Hematopoietic multipotent progenitor cell treated with erythropoietin and hydrocortisone succinate and interleukin-3 and kit ligand, for 17 days (in vitro differentiated cells): ENCODE data around the gene PRKCQ.
"Not testable (repeated sequence)": the region's sequence is repeated elsewhere in the genome, so short reads cannot be mapped to it uniquely, and the experiment has no call there.

ENCODE experiments used
- DNase-seq: peaks from one replicate; pipeline ENCODE4 v3.0.0-alpha.2; 2015; ENCODE audit warnings: low spot score

PRKCQ gene

DNA sequence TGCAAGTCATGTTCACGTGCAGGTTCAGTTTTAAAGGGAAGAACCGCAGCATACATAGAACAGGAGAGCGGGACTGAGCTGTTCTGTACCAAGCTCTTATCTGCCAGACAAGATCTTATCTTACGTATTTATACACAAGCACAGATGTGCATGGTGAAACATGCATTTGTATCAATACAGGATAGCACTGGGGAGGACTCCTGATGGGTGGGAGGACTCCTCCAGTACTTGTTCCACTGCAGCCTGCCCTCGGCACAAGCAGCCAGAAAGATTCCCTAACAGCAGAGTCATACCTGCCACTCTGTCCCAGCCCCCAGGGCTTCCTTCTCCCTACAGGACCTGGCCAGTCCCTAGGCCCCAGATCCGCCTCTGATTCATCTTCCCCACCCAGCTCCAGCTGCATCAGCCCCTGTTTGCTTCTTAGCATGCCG, 13.2 kb upstream of the PRKCQ start:
- no peak for DNase-seq

DNA sequence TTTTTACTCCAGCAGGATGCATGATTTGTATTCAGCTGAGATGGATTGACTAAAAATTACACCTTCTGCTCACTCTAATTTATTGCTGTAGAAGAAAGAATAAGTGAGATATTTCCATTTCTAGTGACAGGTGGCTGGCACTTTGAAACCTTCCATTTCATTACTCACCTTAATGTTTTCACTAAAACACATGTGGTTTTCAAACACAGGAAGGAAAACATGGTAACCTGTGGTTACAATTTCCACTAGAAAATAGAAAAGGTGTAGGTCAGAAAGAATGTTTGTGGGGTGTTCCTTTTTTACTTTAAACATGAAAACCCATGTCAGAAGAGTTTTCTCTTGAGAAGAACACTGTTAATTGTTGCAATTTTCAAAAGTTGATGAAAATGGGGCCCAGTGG, 12.0 kb upstream of the PRKCQ start:
- DNase-seq = no peak

DNA sequence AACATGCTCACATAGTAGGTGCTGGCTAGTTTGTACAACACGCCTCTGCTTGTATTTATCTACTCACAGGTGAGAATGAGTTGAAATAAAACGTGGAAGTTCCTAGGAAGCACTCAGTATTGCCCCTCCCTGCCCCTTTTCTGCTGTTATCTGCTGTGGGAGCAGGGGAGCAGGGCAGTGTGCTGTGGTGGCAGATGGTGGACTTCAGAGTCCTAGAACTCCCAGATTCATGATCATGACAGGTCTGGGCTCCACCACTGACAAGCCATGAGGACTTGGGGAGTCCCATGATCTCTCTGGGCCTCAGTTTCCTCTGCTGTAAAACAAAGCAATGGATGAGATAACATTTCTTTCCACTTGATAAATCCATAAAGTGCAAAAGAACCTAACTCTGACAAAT, 11.6 kb upstream of the PRKCQ start:
- no peak for DNase-seq

DNA sequence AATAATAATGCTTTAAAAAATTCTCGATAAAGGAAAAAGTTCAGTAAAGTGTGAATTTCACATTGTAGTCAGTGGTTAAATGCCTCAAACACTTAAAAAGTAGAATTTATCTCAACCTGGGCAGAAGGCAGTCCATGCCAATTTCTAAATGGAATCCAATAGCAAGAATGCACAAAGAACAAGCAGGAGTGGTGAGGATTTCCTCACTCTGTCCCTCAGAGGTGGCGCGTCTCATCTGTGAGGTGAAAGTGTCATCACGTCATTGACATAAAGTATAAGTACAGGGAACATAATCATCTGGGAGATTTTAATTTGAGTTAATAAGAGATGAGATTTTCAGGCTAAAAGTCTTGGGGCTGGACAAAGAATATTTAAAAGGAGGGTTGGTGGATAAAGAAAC, 10.0 kb upstream of the PRKCQ start:
- no peak for DNase-seq

DNA sequence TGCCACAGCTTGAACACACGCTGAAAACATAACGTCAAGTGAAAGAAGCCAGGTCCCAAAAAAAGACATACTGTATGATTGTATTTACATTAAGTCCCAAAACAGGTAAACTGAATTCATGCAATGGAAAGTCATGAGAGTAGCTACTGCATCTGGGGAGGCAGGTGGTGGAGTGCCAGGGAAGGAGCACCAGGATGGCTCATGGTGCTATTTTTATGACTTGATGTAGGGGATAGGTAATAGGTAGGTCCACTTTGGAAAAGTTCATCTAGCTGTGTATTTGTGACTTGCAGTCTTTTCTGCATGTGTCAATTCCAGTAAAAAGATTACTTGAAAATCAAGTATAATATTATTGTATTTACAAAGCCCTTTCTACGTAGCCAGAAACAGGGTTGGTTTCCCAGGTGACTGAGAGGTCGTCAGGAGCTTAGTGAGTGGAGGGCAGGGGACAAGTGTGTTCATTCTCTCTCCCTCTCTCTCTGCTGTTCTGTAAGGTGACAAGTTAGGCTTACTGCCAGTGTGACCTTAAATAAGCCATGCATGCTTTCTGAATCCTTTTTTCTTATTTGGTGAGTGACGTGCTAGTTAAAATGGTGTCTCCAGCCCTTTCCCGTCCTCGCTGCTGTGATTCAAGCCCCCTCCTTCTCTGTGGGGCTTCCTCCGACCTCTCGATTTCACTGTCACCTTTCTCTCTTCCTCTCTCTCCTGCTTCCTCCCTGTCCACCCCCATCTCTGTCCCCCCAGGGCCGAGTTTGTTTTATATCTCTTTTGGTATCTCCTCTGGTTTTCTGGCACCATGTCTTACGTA, 9.4 kb upstream of the PRKCQ start:
- DNase-seq = no peak

DNA sequence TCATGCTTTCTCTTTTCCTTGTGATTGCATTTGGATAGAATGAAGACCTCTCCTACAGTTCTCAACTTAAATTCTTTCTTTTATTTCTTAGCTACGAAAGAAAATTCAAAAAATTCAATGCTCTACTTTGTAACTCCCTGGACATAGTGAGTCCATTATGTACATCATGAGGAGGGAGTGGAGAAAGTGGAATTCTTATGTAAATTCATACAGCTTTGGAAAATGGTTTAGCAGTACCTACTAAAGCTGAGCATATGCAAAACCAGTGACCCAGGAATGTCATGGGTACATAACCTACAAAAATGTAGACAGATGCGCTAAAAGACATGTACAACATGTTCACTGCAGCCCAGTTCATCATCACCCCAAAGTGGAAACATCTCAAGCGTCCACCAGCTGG, 8.8 kb upstream of the PRKCQ start:
- DNase-seq = no peak

DNA sequence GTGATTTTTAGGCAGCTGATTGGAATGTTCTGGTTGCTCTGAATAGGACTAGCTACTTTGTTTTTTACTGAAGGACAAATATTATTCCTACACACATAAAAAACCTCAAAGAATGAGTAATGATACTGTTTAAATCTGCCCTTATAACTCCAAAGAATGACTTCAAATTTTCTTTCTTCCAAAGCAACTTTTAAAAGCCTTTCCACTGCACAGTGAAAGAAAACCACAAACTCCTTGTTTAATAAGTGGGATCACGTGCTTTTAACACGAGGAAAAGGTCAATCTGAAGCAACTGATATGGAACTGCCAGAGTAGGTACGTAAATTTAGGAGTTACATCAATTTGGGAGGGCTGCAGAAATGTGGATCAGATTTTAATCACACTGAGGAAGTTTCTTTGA, 8.0 kb upstream of the PRKCQ start:
- DNase-seq = no peak

DNA sequence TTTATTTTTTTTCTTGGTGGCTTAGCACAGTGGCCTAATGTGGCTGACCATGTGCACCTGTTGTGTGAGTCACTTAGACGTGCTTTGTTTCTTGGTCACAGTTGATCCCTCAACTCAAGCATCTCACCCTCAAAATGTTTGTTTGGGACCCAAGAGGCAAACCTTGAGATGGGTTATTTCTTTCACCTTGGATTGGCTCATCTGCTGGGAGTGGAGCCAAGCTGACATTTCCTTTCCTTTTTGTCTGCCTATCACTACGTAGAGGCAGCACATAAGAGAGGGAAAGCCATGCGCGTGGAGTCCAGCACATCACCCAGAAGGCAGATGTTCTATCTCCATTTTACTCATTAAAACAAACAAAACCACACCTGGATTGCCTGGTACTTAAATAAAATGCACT, 6.4 kb upstream of the PRKCQ start:
- DNase-seq = no peak

DNA sequence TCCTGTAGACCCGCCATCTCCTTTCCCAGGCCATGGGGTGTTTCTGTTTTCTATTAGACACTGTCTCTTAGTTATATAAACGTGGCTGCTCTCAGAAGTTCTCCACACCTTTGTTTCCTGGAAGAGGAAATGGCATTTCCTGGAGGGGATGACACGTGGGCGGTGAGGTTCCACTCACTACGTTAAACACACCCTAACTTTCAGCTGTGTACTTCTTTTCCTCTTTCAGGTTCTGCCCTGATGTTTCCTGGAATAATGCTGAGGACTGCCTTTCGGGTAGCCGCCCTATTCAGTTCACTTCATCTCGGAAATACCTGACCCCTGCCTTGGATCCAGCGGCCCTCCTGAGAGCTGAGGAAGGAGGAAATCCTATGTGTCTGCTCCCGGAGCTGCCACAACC, 3.4 kb upstream of the PRKCQ start:
- DNase-seq = no peak

DNA sequence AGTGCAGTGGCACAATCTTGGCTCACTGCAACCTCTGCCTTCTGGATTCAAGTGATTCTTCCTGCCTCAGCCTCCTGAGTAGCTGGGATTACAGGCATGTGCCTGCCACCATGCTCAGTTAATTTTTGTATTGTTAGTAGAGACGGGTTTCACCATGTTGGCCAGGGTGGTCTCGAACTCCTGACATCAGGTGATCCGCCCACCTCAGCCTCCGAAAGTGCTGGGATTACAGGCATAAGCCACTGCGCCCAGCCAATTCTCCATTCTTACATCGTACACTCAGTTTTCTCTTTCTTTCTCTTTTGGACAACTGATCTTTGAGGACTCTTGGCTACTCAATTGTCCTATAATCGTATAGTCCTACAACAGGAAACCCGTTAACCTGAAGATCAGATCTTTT, 2.8 kb upstream of the PRKCQ start:
- DNase-seq = not testable (repeated sequence)

DNA sequence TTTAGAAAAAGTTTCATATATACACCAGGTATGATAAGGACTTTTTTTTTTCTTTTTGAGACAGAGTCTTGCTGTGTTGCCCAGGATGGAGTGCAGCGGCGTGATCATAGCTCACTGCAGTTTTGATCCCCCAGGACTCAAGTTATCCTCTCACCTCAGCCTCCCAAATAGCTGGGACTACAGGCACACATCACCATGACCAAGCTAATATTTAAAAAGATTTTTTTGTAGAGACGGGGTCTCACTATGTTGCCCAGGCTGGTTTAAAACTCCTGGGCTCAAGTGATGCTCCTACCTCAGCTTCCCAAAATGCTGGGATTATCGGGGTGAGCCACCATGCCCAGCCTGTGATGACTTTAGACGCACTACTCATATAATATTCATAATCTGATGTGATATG, 2.2 kb upstream of the PRKCQ start:
- no peak for DNase-seq

DNA sequence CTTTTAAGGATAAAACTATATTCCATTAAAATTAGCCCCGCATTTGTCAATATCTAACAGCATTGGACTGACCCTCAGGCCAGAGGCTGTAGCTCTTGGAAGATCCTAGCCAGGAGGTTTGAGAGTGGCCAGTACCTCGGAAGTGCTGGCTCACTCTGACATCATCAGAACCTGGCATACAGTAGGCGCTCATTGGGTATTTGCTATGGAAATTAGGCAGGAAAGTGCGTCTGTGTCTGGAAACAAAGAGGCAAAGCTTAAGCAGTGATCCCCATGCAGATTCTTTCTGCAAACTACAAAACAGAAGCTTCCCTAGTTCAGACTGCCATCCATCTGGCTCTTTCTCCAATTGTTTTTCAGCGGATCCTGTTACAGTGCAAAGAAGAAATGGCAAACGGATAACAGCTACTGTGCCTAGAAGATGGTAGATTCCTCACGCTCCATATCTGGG, 1.7 kb upstream of the PRKCQ start:
- DNase-seq = peak; percentile 55

DNA sequence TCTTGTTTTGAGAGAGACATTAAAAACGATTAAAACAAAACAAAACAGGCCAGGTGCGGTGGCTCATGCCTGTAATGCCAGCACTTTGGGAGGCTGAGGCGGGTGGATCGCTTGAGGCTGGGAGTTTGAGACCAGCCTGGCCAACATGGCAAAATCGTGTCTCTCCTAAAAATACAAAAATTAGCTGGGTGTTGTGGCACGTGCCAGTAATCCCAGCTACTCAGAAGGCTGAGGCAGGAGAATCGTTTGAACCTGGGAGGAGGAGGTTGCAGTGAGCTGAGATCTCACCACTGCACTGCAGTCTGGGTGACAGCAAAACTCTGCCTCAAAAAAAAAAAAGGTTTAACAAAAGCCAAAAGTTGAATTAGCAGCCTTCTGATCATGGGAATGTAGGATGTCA, 1.1 kb upstream of the PRKCQ start:
- not testable (repeated sequence) for DNase-seq

DNA sequence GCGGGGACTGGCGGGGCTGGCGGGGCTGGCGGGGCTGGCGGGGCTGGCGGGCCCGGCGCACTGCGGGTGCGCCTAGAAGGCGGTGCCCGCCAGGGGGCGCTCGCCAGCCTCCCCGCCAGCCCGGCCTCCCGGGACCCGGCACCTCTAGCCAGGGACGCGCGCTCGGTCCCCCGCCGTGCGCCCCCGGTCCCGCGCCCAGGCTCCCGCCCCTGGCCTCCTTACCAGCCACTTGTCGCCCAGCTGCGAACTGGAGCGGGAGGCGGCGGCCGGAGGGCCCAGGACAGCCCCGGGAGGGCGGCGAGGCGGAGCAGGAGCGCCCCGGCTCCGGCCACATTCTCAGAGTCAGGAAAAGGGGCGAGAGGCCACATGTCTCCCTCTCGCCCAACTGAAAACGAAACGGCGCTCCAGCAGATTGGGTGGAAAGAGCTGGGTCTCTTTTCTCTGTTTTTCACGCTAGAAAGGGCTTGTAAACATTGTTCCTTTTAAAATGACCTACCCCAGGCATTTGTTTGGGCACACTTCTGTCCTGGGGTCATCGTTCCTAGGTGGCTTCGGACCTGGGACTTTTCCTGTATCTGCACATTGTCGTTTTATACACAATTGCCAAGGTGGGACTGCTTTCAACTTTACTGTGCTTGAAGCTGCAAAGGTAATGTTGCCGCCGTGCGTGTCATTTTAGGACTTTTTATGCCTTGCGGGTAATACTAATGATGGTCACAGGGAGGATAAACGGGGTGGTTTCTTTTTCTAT, 378 bp upstream of the PRKCQ start:
- peak; percentile 81 for DNase-seq

DNA sequence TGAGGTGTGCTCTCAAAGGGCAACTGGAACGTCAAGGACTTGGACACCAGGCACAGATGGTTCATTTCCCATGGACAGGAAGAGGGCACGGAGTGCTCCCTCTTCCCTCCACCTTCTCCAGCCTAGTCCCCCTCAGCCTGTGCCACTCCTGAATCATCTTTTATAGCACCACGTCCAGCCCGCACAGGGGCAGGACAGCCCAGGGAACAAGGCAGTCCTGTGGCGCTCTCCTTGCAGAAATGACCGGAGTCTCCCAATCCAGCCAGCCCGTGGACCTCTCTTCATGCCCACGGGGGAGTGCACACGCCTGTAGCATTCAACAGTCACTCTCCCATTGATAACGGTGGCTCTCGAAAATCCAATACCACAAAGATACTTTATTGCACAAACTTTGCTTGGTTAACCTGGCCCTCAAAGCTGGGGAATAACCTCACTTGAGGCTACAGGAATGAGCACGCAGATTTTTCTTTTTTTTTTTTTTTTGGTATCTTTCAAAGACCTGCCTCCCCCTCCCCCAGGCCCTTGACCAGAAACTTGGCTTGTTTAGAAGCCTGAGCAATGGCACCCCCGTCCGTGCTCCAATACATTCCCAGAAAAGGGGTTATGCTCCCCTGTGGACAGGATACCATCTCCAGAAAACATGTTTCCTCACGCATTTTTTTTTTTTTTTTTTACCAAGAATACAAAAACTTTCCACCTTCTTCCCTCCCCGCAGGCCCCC, 733 bp downstream of the PRKCQ start:
- peak; percentile 12 for DNase-seq

DNA sequence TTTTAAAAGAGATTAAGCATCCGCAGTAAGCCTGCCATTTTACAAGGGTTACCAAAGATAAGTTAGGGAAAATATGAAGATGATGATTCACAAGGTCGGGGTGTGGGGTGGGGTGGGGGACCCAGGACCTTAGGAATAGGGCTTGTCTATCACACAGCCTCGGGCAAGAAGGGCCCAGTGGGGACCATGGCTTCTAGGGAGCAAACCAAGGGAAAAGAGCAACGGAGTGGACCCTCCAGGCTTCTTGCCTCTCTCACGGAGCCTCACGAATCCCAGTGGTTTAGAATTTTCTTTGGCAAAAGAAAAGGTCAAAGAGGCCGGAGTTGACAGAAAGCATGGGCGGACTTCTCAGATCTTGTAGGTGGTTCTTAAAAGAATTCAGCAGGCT, 1.3 kb downstream of the PRKCQ start:
- peak; percentile 15 for DNase-seq

DNA sequence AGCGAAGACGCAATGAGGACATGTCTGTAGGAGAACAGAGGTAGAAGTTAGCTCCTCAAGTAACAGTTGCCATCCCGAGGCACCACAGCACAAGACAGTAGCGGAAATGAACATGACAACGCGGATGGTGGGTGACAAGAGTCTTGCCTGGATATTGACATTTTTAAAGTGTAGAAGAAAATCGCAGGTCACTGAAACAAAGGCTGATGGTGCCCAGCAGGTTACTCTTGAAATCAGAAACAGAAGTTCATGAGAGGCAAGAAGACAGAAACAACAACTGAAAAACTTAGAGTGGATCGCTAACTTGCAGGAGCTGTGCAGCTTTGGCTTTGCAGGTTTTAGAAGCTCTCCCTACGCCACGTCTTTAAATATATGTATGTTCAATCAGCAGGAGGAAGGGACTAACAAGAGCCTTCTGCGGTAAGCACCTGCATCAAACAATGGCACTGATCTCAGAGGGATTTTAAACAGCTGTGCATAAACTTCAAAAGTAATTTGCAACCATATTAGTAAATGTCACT, 1.8 kb downstream of the PRKCQ start:
- no peak for DNase-seq

DNA sequence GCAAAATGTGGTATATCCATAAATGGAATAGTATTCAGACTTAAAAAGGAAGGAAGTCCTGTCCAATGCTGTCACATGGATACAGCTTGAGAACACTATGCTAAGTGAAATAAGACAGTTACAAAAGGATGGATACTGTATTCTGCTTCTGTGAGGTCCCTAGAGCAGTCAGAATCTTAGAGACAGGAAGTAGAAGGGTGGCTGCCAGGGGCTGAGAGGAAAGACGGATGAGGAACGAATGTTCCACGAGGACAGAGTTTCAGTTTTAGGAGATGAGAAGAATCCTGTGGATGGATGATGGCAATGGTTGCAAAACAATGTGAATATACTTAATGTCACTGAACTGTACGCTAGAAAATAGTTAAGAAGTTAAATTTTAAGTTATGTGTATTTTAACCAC, 3.8 kb downstream of the PRKCQ start:
- DNase-seq = no peak

DNA sequence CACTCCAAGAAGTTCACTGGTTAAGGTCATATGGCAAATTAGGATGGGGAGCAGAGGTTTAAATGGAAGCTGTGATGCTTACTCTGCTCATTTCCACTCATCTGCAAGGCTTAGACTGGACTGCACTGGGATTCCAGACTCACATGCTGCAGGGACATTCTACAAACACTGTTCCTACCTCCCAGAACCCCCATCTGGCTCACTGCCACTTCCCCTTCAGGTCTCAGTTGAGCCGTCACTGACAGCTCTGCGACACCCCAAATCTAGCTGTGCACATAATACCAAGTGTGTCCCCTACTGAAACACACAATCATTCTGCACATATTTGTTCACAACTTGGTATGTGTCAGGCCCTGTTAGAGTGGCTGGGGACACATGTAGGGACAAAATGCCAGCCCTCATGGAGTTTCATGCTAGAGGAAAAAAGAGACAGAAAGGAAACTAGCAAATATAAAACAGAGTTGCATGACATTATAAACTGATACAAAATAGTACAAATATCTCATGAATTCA, 5.4 kb downstream of the PRKCQ start:
- DNase-seq = no peak

DNA sequence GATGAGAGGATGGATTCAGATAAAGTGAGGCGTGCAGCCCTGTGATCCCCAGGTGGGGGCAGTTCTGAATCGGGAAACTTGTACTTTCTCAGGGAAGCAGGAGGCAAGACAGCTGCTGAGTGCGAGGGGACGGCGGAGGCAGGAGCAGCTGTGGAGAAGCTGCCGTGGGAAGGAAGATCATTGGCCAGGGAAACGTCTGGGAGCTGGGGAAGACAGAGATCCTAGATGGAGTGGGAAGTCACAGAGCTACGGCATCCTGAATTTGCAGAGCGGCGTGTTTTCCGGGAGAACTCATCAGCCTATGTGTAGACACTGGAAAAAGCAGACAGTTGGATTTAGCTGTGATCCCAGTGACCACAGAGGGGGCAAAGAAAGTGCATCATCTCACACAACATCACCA, 9.2 kb downstream of the PRKCQ start:
- no peak for DNase-seq

DNA sequence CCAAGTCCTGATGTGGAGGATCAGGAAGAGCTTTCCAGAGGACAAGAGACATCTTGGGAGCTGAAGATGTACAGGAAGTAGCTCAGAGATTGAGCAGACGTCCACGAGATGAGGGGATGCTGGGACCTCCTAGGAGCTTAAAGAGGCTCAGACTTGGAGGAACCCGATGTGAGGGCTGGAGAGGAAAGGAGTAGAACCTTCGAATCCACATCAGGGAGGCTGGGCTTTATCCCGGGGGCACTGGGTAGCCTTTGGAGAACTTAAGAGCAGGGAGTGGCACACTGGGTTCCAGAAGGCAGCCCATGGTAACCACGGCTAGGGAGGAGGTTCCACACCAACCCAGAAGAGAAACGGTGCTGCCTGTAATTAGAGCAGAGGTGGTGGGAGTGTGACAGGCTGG, 10.8 kb downstream of the PRKCQ start:
- DNase-seq = no peak

DNA sequence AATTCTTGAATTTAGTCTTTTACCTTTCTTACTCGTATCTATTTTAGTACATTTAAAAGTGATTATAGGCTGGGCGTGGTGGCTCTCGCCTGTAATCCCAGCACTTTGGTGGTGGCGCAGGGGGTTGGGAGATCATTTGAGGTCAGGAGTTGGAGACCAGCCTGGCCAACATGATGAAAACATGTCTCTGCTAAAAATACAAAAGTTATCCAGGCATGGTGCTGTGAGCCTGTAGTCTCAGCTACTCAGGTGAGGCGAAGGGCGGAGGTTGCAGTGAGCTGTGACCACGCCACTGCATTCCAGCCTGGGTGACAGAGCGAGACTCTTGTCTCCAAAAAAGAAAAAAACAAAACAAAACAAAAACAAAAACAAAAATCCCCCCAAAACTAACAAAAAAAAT, 12.2 kb downstream of the PRKCQ start:
- no peak for DNase-seq
